ENCODE data around the gene MDFIC2. TPM values are rescaled to one million over a fixed set of nuclear protein-coding genes. Genes with fewer than 3 reads are reported as not detected.
"Not testable (repeated sequence)": the region's sequence is repeated elsewhere in the genome, so short reads cannot be mapped to it uniquely, and the experiment has no call there.

Gene MDFIC2
- total RNA-seq, 2 experiments from 2014 or later = not detected

DNA sequence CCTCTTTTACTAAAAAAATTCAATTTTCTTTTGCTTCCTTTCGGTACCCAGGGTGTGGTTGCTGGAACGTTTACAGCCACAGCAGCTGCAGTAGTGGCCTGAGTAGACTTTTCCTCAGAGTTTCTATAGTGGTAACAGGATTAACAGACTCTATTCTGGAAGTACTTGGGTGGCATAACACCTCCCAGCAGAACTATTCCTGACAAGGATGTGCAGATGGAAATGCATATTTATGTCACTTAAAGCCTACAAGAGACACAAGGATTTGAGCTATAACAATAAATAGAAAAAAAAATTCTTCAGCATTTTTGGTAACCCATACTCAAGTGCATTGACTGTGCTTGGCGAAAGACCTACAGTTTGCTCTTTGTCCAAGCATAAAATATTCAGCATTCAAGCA lies 94.0 kb downstream of the MDFIC2 start:
- no peak overlapping the region for H2AFZ ChIP-seq (ENCODE audit: low read length)
- CTCF ChIA-PET (ENCODE audit: unreplicated experiment) = no interaction called here
- BruUV-seq (replicated peaks) = no TSS peak

DNA sequence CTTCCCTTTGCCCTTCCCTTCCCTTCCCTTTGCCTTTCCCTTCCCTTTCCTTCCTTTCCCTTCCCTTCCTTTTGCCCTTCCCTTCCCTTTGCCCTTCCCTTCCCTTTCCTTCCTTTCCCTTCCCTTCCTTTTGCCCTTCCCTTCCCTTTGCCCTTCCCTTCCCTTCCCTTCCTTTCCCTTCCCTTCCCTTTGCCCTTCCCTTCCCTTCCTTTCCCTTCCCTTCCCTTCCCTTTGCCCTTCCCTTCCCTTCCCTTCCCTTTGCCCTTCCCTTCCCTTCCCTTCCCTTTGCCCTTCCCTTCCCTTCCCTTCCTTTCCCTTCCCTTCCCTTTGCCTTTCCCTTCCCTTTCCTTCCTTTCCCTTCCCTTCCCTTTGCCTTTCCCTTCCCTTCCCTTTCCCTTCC lies 101.2 kb downstream of the MDFIC2 start:
- not testable (repeated sequence) for H3K9me3 ChIP-seq (ENCODE audit: low read length)

More for the DNA sequence above, 94.0 kb downstream of the MDFIC2 start:
- no peaks in the 10 kb centered on the region for H3K9me3 ChIP-seq (ENCODE audit: low read length)
- TF ChIP-seq, protein P1, sequence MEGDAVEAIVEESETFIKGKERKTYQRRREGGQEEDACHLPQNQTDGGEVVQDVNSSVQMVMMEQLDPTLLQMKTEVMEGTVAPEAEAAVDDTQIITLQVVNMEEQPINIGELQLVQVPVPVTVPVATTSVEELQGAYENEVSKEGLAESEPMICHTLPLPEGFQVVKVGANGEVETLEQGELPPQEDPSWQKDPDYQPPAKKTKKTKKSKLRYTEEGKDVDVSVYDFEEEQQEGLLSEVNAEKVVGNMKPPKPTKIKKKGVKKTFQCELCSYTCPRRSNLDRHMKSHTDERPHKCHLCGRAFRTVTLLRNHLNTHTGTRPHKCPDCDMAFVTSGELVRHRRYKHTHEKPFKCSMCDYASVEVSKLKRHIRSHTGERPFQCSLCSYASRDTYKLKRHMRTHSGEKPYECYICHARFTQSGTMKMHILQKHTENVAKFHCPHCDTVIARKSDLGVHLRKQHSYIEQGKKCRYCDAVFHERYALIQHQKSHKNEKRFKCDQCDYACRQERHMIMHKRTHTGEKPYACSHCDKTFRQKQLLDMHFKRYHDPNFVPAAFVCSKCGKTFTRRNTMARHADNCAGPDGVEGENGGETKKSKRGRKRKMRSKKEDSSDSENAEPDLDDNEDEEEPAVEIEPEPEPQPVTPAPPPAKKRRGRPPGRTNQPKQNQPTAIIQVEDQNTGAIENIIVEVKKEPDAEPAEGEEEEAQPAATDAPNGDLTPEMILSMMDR (conservative IDR thresholded peaks at IDR 0.05; ENCODE audit: low read length) = no peak
- TF ChIP-seq EZH2phosphoT487 (IDR thresholded peaks at IDR 0.05; ENCODE audit: borderline replicate concordance, low read depth, low read length) = no peak
- DNase-seq (ENCODE audit: low spot score) = no peak
- POLR2A ChIA-PET = no interaction called here
- H4K20me1 ChIP-seq (ENCODE audit: insufficient read depth, low read length) = no peaks in the 10 kb centered on the region
- no peak overlapping the region for H3K27ac ChIP-seq (ENCODE audit: low read depth, low read length, poor library complexity, severe bottlenecking)
- H3K9me2 ChIP-seq (ENCODE audit: insufficient read depth, low read length) = no peaks in the 10 kb centered on the region
- no peaks in the 10 kb centered on the region for H3K36me3 ChIP-seq (ENCODE audit: insufficient read depth, low read length)
- intact Hi-C loops (cut with micrococcal nuclease; ENCODE audit: unreplicated experiment) = no loop called here
- no peaks in the 10 kb centered on the region for H3K79me2 ChIP-seq (ENCODE audit: insufficient read depth, low read depth, low read length)
- no peaks in the 10 kb centered on the region for H3K4me1 ChIP-seq (ENCODE audit: insufficient read depth, low read length, poor library complexity, severe bottlenecking)
- no peak overlapping the region for H3K4me3 ChIP-seq (ENCODE audit: low read depth, low read length, poor library complexity, severe bottlenecking)
- H3K4me2 ChIP-seq (ENCODE audit: low read length) = no peak overlapping the region

DNA sequence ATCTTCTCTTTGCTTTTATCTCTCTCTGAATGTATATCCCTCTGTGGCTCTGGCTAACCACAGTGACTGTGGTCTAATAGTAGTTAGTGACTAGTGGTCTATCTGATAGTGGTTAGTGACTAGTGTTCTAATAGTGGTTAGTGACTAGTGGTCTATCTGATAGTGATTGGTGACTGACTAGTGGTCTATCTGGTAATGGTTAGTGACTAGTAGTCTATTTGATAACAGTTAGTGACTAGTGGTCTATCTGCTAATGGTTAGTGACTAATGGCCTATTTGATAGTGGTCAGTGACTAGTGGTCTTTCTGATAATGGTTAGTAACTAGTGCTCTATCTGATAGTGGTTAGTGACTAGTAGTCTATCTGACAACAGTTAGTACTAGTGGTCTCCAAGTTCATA lies 110.5 kb downstream of the MDFIC2 start:
- no peak for DNase-seq (ENCODE audit: low spot score)
- H3K9me3 ChIP-seq (ENCODE audit: low read length) = no peaks in the 10 kb centered on the region
- H3K79me2 ChIP-seq (ENCODE audit: insufficient read depth, low read depth, low read length) = no peaks in the 10 kb centered on the region
- no TSS peak for BruUV-seq (replicated peaks)
- no peak overlapping the region for H3K27ac ChIP-seq (ENCODE audit: low read depth, low read length, poor library complexity, severe bottlenecking)
- no peaks in the 10 kb centered on the region for H3K36me3 ChIP-seq (ENCODE audit: insufficient read depth, low read length)
- CTCF ChIA-PET (ENCODE audit: unreplicated experiment) = no interaction called here
- H3K9me2 ChIP-seq (ENCODE audit: insufficient read depth, low read length) = no peaks in the 10 kb centered on the region
- H2AFZ ChIP-seq (ENCODE audit: low read length) = no peak overlapping the region
- no peaks in the 10 kb centered on the region for H4K20me1 ChIP-seq (ENCODE audit: insufficient read depth, low read length)
- intact Hi-C loops (cut with micrococcal nuclease; ENCODE audit: unreplicated experiment) = no loop called here
- TF ChIP-seq EZH2phosphoT487 (IDR thresholded peaks at IDR 0.05; ENCODE audit: borderline replicate concordance, low read depth, low read length) = no peak
- TF ChIP-seq, protein P1 (conservative IDR thresholded peaks at IDR 0.05; ENCODE audit: low read length) = no peak
- no peak overlapping the region for H3K4me3 ChIP-seq (ENCODE audit: low read depth, low read length, poor library complexity, severe bottlenecking)
- H3K4me2 ChIP-seq (ENCODE audit: low read length) = no peak overlapping the region
- POLR2A ChIA-PET = no interaction called here
- H3K4me1 ChIP-seq (ENCODE audit: insufficient read depth, low read length, poor library complexity, severe bottlenecking) = no peaks in the 10 kb centered on the region

More for the DNA sequence above, 101.2 kb downstream of the MDFIC2 start:
- POLR2A ChIA-PET; H3K27ac ChIP-seq (ENCODE audit: low read depth, low read length, poor library complexity, severe bottlenecking); BruUV-seq (replicated peaks); H4K20me1 ChIP-seq (ENCODE audit: insufficient read depth, low read length); CTCF ChIA-PET (ENCODE audit: unreplicated experiment); DNase-seq (ENCODE audit: low spot score); H2AFZ ChIP-seq (ENCODE audit: low read length); H3K79me2 ChIP-seq (ENCODE audit: insufficient read depth, low read depth, low read length); H3K4me3 ChIP-seq (ENCODE audit: low read depth, low read length, poor library complexity, severe bottlenecking); intact Hi-C loops (cut with micrococcal nuclease; ENCODE audit: unreplicated experiment); H3K36me3 ChIP-seq (ENCODE audit: insufficient read depth, low read length); H3K9me2 ChIP-seq (ENCODE audit: insufficient read depth, low read length); H3K4me2 ChIP-seq (ENCODE audit: low read length); H3K4me1 ChIP-seq (ENCODE audit: insufficient read depth, low read length, poor library complexity, severe bottlenecking): not testable (repeated sequence)

Measured in OCI-LY7 (cell line).